Measurements from ENCODE around the gene LPIN1. TPM values are rescaled to one million over a fixed set of nuclear protein-coding genes. Genes with fewer than 3 reads are reported as not detected.
A peak's percentile ranks its signal among the peaks of the same experiment; 100 is the strongest.
"Not testable (repeated sequence)": the region's sequence is repeated elsewhere in the genome, so short reads cannot be mapped to it uniquely, and the experiment has no call there.

The LPIN1 gene
- polyA plus RNA-seq, 6 donors from 2014 or later = 4.6 to 12.8 (median 9.7) TPM

DNA sequence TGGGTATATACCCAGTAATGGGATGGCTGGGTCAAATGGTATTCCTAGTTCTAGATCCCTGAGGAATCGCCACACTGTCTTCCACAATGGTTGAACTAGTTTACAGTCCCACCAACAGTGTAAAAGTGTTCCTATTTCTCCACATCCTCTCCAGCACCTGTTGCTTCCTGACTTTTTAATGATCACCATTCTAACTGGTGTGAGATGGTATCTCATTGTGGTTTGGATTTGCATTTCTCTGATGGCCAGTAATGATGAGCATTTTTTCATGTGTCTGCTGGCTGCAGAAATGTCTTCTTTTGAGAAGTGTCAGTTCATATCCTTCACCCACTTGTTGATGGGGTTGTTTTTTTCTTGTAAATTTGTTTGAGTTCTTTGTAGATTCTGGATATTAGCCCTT, 98.4 kb downstream of the LPIN1 start:
- H3K27me3 Mint-ChIP-seq; H3K27ac Mint-ChIP-seq; DNase-seq; H3K4me3 Mint-ChIP-seq; ATAC-seq (ENCODE audit: low read depth in 2 of 2); H3K4me1 Mint-ChIP-seq: not testable (repeated sequence)
- H3K9me3 Mint-ChIP-seq = peaks cover 3 to 17% (median 13%) of the 10 kb centered on the region in 7 donors
- peaks cover 6 to 15% of the 10 kb centered on the region in 2 donors for H3K36me3 Mint-ChIP-seq

DNA sequence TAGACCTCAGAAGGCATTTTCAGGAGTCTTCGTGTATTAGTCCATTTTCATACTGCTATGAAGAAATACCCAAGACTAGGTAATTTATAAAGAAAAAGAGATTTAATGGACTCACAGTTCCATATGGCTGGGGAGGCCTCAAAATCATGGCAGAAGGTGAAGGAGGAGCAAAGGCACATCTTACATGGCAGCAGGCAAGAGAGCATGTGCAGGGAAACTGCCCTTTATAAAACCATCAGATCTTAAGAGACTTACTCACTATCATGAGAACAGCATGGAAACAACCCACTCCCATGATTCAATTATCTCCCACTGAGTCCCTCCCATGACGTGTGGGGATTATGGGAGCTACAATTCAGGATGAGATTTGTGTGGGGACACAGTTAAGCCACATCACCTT, 101.5 kb downstream of the LPIN1 start:
- not testable (repeated sequence) for H3K27me3 Mint-ChIP-seq; H3K4me3 Mint-ChIP-seq; H3K27ac Mint-ChIP-seq; DNase-seq; ATAC-seq (ENCODE audit: low read depth in 2 of 2)
- Mint-ChIP-seq H3K36me3 (peaks cover 6 to 15% of the 10 kb centered on the region in 2 donors), H3K4me1 (peaks cover 9 to 21% (median 18%) of the 10 kb centered on the region in 3 donors), H3K9me3 (peaks cover 3 to 17% (median 13%) of the 10 kb centered on the region in 7 donors)

DNA sequence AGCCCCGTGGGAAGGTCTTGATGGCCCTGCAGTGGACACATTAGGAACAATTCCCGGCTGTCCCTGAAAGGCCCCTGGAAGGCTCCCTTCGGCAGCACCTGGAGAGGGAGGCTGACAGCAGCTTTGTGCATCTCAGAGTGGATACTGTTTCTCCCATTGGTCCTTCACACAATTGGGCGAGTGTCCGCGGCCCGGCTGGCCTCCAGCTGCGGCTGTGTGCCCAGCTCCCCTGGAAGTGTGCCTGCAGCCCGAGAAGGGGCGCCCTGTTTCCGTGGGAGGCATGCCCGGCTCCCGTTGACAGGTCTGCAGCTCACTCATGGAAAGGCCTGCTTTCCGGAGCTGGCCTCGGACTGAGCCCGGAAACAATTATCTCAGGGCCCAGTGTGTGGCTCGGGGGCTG, 103.7 kb downstream of the LPIN1 start:
- peak overlapping the region in 1 of 8 donors; percentile 36 for H3K4me3 Mint-ChIP-seq

DNA sequence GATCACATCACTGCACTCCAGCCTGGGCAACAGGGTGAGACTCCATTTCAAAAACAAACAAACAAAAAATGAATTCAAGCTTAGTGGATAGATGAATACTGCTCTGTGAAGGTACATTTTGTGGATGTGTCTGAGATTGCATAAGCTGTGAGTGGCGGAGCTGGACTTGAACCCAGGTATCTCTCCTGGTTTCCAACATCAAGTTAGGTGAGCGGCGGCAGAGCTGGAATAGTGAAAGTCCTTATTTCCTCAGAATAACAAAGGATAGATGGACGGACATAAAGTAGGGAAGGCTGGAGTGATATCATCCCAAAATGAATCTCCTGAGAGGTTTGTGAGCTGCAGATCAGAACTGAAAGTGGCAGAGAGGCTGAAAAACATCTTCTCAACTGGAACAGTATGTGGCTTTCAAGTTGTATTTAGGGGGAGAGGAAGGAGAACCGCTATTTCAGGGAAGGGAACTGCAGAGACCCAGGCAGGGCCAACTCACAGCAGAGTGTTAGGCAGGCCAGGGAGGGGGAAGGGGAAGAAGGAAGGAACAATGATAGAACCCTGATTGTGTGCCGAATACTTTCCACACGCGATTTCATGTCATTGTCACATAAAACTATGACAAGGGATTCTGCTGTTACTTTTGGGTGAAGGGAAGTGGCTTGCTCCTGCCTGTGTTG, 106.2 kb downstream of the LPIN1 start:
- ATAC-seq (ENCODE audit: low read depth in 2 of 2) = no peak
- peaks cover 3 to 12% (median 8%) of the 10 kb centered on the region in 7 donors for H3K9me3 Mint-ChIP-seq
- H3K36me3 Mint-ChIP-seq = peaks cover 5 to 12% of the 10 kb centered on the region in 2 donors
- no peak for DNase-seq
- H3K27ac Mint-ChIP-seq = peak overlapping the region in 4 of 6 donors; percentile 4 to 32 (median 16)
- peak overlapping the region in 6 of 8 donors; percentile 2 to 81 (median 51) for H3K4me3 Mint-ChIP-seq
- H3K4me1 Mint-ChIP-seq = peaks cover 44 to 58% (median 51%) of the 10 kb centered on the region in 3 donors
- H3K27me3 Mint-ChIP-seq = no peaks in the 10 kb centered on the region

More for the DNA sequence above, 103.7 kb downstream of the LPIN1 start:
- peak overlapping the region in 1 of 6 donors; percentile 11 for H3K27ac Mint-ChIP-seq
- ATAC-seq (ENCODE audit: low read depth in 2 of 2) = no peak
- peaks cover 3 to 17% (median 13%) of the 10 kb centered on the region in 7 donors for H3K9me3 Mint-ChIP-seq
- H3K27me3 Mint-ChIP-seq = no peaks in the 10 kb centered on the region
- DNase-seq = no peak
- H3K4me1 Mint-ChIP-seq = peaks cover 18 to 32% (median 26%) of the 10 kb centered on the region in 3 donors
- H3K36me3 Mint-ChIP-seq = peaks cover 6 to 15% of the 10 kb centered on the region in 2 donors

DNA sequence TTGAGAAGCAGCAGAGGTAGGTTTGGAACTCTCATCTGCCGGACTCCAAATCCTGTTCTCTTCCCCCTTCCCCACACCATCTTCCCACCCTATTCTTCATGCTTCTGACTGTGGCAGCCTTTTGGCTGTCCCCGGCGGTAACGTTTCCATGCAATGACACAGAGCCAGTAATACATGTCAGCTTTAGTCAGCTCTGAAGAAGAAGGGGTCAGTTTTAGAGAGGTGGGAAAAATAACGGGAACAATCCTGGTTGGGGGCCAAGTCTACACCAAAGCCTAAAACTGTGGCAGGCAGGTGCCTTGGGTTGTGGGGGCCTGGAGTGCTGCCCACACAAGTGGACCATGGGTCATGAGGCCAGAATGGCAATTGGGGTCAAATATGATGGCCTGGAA, 106.8 kb downstream of the LPIN1 start:
- peak overlapping the region in 6 of 8 donors; percentile 34 to 81 (median 62) for H3K4me3 Mint-ChIP-seq
- H3K4me1 Mint-ChIP-seq = peaks cover 49 to 63% (median 56%) of the 10 kb centered on the region in 3 donors
- ATAC-seq (ENCODE audit: low read depth in 2 of 2) (no peak), DNase-seq (no peak)
- H3K27ac Mint-ChIP-seq = peak overlapping the region in 3 of 6 donors; percentile 7 to 55 (median 32)
- H3K36me3 Mint-ChIP-seq = peaks cover 0 to 7% of the 10 kb centered on the region in 2 donors
- peaks cover 0 to 7% (median 4%) of the 10 kb centered on the region in 7 donors for H3K9me3 Mint-ChIP-seq
- H3K27me3 Mint-ChIP-seq = no peaks in the 10 kb centered on the region

DNA sequence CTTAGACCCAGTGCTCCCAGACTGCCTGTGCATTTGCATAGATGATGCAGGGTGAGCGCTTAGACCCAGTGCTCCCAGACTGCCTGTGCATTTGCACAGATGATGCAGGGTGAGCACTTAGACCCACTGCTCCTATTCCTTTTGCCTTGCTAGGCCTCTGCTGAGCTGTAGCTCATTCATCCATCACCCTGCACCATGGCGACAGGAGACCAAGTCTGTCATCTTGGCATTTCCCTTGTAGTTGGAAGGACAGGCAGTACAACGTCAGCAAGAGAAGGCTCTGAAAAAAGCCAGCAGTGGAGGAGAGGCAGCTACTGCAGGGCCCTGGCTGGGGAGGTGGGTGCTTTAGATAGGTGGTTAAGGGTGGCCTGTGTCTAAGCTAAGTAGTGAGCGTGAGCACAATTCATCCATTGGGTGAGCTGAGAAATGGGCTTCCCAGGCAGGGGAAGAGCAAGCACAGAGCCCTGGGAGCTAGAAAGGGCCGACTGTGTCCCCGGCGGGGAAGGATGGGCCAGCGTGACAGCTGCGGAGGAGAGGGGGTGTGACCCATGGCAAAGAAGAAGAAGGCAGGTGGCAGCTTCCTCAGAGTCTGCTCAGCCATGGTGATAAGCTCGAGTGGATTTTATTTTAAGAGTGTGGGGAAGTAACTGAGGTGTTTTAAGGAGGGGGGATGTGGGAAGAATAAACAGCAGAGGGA, 108.8 kb downstream of the LPIN1 start:
- Mint-ChIP-seq H3K4me3 (peak overlapping the region; percentile 16 to 86 (median 74)), H3K9me3 (peaks cover 0 to 9% (median 7%) of the 10 kb centered on the region in 7 donors), H3K36me3 (peaks cover 0 to 10% of the 10 kb centered on the region in 2 donors), H3K27ac (peak overlapping the region; percentile 8 to 90 (median 62)), H3K4me1 (peaks cover 62 to 78% (median 62%) of the 10 kb centered on the region in 3 donors), H3K27me3 (no peaks in the 10 kb centered on the region)
- ATAC-seq (ENCODE audit: low read depth in 2 of 2) (peak; percentile 90 to 94), DNase-seq (peak; percentile 34)

DNA sequence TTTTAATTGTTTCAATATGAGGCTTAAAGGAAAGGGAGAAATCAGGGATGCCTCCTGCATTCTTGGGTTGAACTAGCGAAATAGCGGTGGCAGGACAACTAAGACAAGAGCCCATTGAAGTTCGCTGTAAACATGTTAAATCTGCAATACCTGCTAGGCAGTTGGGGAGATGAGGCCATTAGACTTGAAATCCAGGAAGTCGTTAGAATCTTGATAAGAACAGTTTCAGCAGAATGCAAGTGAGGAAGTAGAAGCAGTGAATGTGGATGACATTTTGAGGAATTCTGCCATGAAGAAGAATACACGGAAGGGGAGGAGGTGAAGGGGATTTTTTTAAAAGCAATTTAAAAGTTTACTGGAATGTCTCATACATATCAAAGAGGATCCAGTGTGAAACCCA, 109.7 kb downstream of the LPIN1 start:
- Mint-ChIP-seq H3K27me3 (no peaks in the 10 kb centered on the region), H3K36me3 (peaks cover 0 to 10% of the 10 kb centered on the region in 2 donors), H3K4me3 (peak overlapping the region in 6 of 8 donors; percentile 61 to 86 (median 74)), H3K4me1 (peaks cover 69 to 87% (median 71%) of the 10 kb centered on the region in 3 donors), H3K9me3 (peaks cover 0 to 9% (median 7%) of the 10 kb centered on the region in 7 donors), H3K27ac (peak overlapping the region in 4 of 6 donors; percentile 13 to 55 (median 40))
- DNase-seq (no peak), ATAC-seq (ENCODE audit: low read depth in 2 of 2) (no peak)

DNA sequence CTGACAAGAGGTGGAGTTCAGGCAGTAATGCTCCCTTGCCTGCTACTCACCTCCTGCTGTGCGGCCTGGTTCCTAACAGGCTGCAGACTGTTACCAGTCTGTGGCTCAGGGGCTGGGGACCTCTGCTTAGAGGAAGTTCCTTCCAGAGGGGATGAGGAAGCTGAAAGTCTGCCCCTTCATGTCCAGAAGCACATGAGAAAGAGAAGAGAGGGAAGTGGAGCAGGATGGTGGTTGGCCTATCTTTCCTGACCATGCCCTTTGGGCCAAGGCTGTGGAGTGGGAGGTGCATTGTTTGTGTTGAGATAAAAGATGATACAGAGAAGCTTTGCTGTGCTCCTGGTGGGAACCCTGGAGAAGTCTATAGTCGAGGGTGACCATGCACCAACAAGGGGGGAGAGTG, 112.5 kb downstream of the LPIN1 start:
- H3K4me1 Mint-ChIP-seq = peaks cover 70 to 90% (median 84%) of the 10 kb centered on the region in 3 donors
- peaks cover 0 to 9% (median 7%) of the 10 kb centered on the region in 7 donors for H3K9me3 Mint-ChIP-seq
- ATAC-seq (ENCODE audit: low read depth in 2 of 2) (no peak), DNase-seq (no peak)
- peak overlapping the region in 1 of 6 donors; percentile 57 for H3K27ac Mint-ChIP-seq
- H3K4me3 Mint-ChIP-seq = peak overlapping the region in 4 of 8 donors; percentile 9 to 87 (median 50)
- no peaks in the 10 kb centered on the region for H3K27me3 Mint-ChIP-seq
- peaks cover 0 to 10% of the 10 kb centered on the region in 2 donors for H3K36me3 Mint-ChIP-seq

DNA sequence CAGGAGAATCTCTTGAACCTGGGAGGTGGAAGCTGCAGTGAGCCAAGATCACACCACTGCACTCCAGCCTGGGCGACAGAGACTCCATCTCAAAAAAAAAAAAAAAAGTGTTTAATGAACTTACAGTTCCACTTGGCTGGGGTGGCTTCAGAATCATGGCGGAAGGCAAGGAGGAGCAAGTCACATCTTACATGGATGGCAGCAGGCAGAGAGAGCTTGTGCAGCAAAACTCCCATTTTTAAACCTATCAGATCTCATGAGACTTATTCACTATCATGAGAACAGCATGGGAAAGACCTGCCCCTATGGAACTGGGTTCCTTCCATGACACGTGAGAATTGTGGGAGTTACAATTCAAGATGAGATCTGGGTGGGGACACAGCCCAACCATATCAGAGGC, 113.5 kb downstream of the LPIN1 start:
- not testable (repeated sequence) for H3K36me3 Mint-ChIP-seq; ATAC-seq (ENCODE audit: low read depth in 2 of 2); DNase-seq; H3K9me3 Mint-ChIP-seq; H3K27ac Mint-ChIP-seq; H3K27me3 Mint-ChIP-seq
- Mint-ChIP-seq H3K4me3 (peak overlapping the region in 2 of 8 donors; percentile 12 to 43), H3K4me1 (peaks cover 78 to 98% (median 92%) of the 10 kb centered on the region in 3 donors)

DNA sequence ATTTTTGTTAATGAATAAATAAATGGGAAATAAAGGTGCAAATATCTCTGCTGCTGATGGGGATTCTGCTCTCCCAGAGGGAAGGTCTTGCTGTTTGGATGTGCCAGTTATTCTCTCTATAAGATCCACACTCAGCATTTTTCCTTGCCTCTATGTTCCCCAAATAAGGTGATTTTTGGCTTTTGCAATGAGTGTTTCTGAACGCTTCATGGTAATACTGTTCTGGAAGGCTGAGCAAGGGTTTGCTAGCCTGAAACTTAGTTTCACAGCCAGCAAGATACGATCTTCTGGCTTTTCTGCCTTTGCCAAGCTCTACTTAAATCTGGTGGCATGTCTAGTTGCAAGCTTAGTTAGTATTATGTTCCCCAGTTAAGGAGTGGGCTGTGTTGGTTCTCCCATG, 114.6 kb downstream of the LPIN1 start:
- Mint-ChIP-seq H3K9me3 (peaks cover 0 to 9% (median 7%) of the 10 kb centered on the region in 7 donors), H3K36me3 (peaks cover 0 to 10% of the 10 kb centered on the region in 2 donors), H3K27ac (peak overlapping the region in 3 of 6 donors; percentile 40 to 79 (median 58)), H3K27me3 (no peaks in the 10 kb centered on the region), H3K4me1 (peaks cover 79 to 98% (median 92%) of the 10 kb centered on the region in 3 donors), H3K4me3 (peak overlapping the region in 6 of 8 donors; percentile 7 to 76 (median 54))
- DNase-seq (no peak), ATAC-seq (ENCODE audit: low read depth in 2 of 2) (no peak)

DNA sequence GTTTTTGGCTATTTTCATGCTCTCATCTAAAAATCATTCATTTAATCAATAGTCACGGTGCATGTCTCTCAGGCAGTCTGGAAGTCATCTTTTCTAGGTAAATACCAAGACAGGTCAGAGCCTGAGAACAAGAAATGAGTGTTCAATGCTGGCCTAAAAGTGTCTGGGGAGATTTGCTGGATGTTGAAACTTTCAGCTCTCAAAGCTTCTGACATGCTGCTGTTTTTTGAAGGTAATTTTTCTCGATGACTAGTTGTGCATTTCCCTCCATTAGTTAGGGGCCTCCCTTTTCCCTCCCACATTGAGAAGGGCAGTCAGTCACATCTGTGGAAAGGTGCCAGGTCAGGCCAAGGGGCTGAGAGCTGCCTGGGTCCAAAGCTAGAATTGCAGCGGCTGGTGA, 115.6 kb downstream of the LPIN1 start:
- Mint-ChIP-seq H3K27ac (no peak overlapping the region), H3K4me3 (peak overlapping the region in 4 of 8 donors; percentile 11 to 83 (median 27))

DNA sequence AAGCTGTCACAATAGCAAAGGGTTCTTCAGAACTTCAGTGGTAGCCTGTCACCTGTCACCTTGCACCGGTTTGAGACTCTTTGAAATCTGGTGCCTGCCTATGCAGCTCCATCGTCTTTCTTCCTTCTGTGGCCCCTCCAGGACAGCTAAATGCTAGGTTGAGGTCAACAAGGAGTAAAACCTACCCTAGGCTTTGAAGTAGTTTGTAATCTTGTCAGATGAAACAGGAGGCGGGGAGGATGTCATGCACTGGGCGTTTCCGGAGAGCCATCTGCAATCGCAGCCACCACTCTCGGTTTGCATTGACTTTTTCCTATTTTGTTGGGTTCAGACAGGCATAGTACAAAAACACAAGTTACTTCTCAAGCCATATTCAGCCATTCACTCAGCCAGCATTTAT, 116.7 kb downstream of the LPIN1 start:
- peaks cover 0 to 9% (median 7%) of the 10 kb centered on the region in 7 donors for H3K9me3 Mint-ChIP-seq
- peak overlapping the region; percentile 23 to 90 (median 80) for H3K4me3 Mint-ChIP-seq
- peaks cover 0 to 10% of the 10 kb centered on the region in 2 donors for H3K36me3 Mint-ChIP-seq
- peak overlapping the region in 3 of 6 donors; percentile 4 to 31 (median 28) for H3K27ac Mint-ChIP-seq
- peaks cover 72 to 97% (median 92%) of the 10 kb centered on the region in 3 donors for H3K4me1 Mint-ChIP-seq
- no peaks in the 10 kb centered on the region for H3K27me3 Mint-ChIP-seq
- ATAC-seq (ENCODE audit: low read depth in 2 of 2) (peak in 1 of 2 donors; percentile 19), DNase-seq (no peak)

More for the DNA sequence above, 115.6 kb downstream of the LPIN1 start:
- Mint-ChIP-seq H3K36me3 (peaks cover 0 to 10% of the 10 kb centered on the region in 2 donors), H3K4me1 (peaks cover 77 to 98% (median 92%) of the 10 kb centered on the region in 3 donors), H3K9me3 (peaks cover 0 to 9% (median 7%) of the 10 kb centered on the region in 7 donors), H3K27me3 (no peaks in the 10 kb centered on the region)
- DNase-seq (no peak), ATAC-seq (ENCODE audit: low read depth in 2 of 2) (no peak)

Data from naive B cell (primary cell).